MV-4-11 (cell line): ENCODE measurements around the gene TMEM8B.
"Not testable (repeated sequence)": the region's sequence is repeated elsewhere in the genome, so short reads cannot be mapped to it uniquely, and the experiment has no call there.

ENCODE experiments used
- DNase-seq: peaks from one replicate; lab custom pipeline; 2025; lab: John Stamatoyannopoulos, UW

Gene TMEM8B

GRCh38 chr9:35906923-35907699 lies 78.1 kb downstream of the TMEM8B start:
- DNase-seq = no peak

- DNase-seq = peak; percentile 65
Observed at GRCh38 chr9:35907711-35908503, 78.9 kb downstream of the TMEM8B start.

- no peak for DNase-seq
Observed at GRCh38 chr9:35908504-35909125, 79.6 kb downstream of the TMEM8B start.

GRCh38 chr9:35909274-35909673 lies 80.2 kb downstream of the TMEM8B start, which contains the start of gene SPAAR:
Gene SPAAR, plus strand, starts transcription at chr9:35909490. Its CDS starts 974 bp downstream, at chr9:35910464.
- DNase-seq = no peak

- no peak for DNase-seq
Observed at GRCh38 chr9:35909687-35910612, 80.9 kb downstream of the TMEM8B start.

- DNase-seq = peak; percentile 42
Observed at GRCh38 chr9:35910613-35911359, 81.8 kb downstream of the TMEM8B start.

GRCh38 chr9:35911690-35912089 lies 82.7 kb downstream of the TMEM8B start:
- no peak for DNase-seq

- no peak for DNase-seq
Observed at GRCh38 chr9:35912791-35913400, 83.9 kb downstream of the TMEM8B start.

- DNase-seq = not testable (repeated sequence)
Observed at GRCh38 chr9:35913429-35913828, 84.4 kb downstream of the TMEM8B start.

GRCh38 chr9:35914301-35914807 lies 85.3 kb downstream of the TMEM8B start:
- no peak for DNase-seq
